Keratinocyte (primary cell): ENCODE measurements around the gene FBXO42.

Experiments used
- EZH2 ChIP-seq: IDR thresholded peaks from one replicate; pipeline ENCODE4 v1.6.1; 2012; ENCODE audit warnings: inconsistent platforms, mild to moderate bottlenecking, low read length, moderate library complexity
- TF ChIP-seq, protein P1 (sequence below), 3 experiments: IDR thresholded peaks in 1 of 3; conservative IDR thresholded peaks in 1 of 3; optimal IDR thresholded peaks in 1 of 3; 2 replicates in 2 of 3; 3 replicates in 1 of 3; pipeline versions ENCODE3 to v1.5.1; 2011; ENCODE audit warnings: low read length in 3 of 3, mild to moderate bottlenecking in 3 of 3, moderate library complexity in 2 of 3, control low read depth in 1 of 3, inconsistent platforms in 1 of 3; ENCODE audit not compliant: insufficient read depth in 2 of 3; ENCODE audit errors: extremely low read depth in 1 of 3

- TF ChIP-seq, protein P1, sequence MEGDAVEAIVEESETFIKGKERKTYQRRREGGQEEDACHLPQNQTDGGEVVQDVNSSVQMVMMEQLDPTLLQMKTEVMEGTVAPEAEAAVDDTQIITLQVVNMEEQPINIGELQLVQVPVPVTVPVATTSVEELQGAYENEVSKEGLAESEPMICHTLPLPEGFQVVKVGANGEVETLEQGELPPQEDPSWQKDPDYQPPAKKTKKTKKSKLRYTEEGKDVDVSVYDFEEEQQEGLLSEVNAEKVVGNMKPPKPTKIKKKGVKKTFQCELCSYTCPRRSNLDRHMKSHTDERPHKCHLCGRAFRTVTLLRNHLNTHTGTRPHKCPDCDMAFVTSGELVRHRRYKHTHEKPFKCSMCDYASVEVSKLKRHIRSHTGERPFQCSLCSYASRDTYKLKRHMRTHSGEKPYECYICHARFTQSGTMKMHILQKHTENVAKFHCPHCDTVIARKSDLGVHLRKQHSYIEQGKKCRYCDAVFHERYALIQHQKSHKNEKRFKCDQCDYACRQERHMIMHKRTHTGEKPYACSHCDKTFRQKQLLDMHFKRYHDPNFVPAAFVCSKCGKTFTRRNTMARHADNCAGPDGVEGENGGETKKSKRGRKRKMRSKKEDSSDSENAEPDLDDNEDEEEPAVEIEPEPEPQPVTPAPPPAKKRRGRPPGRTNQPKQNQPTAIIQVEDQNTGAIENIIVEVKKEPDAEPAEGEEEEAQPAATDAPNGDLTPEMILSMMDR (optimal IDR thresholded peaks at IDR 0.05 in 1 of 3, IDR thresholded peaks at IDR 0.05 in 1 of 3, conservative IDR thresholded peaks at IDR 0.05 in 1 of 3; ENCODE audit: extremely low read depth in 1 of 3, insufficient read depth in 2 of 3, low read length in 3 of 3), result no peak
- TF ChIP-seq EZH2, result no peak
Measured at GRCh38 chr1:16276302-16277030, 75.8 kb downstream of the FBXO42 start.
